NCI-H2029 (cell line): ENCODE results near the gene FAM221B.
A peak's percentile ranks its signal among the peaks of the same experiment; 100 is the strongest.

Experiments used
- DNase-seq: peaks from one replicate; lab custom pipeline; 2025; lab: John Stamatoyannopoulos, UW

The FAM221B gene, protein sequence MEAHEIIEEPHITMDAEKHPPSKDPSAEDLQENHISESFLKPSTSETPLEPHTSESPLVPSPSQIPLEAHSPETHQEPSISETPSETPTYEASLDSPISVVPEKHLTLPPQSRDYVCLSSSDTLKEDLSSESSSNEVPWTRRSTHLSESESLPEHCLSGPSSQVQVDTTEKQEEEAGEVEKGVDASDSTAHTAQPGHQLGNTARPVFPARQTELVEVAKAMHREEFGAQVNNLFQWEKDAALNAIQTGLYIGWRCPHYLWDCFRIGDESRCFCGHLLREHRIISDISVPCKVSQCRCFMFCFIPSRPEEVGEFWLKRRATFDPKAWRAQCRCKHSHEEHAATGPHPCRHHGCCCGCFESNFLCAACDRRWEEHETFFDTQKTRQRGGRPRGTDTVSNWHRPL

GRCh38 chr9:35828716-35829083 is at the start of gene FAM221B:
Gene FAM221B, minus strand, starts transcription at chr9:35828732. Its CDS starts 2,571 bp downstream, at chr9:35826161.
- DNase-seq = no peak

GRCh38 chr9:35872505-35872904 is 44.0 kb upstream of the FAM221B start:
- no peak for DNase-seq

- peak; percentile 64 for DNase-seq
Measured at GRCh38 chr9:35871545-35871944, 43.0 kb upstream of the FAM221B start.

DNA sequence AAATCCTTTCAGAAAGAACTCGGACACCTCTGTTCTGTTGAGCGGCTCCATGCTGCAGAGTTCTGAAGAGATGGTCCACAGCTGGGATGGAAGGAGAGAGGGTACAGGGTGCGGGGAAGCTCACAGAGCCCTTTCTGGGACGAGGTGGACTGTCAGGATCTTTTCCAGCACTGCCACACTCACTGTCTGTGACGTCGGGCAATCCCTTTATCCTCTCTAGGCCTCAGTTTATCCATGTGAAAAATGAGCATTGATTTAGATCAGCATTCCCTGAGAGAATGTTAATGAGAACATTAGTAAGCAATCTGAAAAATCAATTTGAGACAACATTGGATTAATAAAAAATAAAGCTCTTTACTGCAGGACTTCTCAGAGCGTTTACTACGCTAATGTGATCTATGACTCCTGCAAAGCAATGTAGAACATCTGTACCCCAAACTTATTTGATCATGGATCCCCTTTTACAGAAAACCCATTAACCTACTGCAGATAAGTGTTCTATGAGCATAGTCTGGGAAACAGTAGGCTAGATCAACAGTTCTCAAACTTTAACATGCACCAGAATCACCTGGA is 41.9 kb upstream of the FAM221B start, which contains the start of gene OR13J1:
OR13J1 (minus strand) TSS at position 51 of the 573 bp plus-strand sequence; CDS start at position 51, 0 bp downstream.
- no peak for DNase-seq

DNA sequence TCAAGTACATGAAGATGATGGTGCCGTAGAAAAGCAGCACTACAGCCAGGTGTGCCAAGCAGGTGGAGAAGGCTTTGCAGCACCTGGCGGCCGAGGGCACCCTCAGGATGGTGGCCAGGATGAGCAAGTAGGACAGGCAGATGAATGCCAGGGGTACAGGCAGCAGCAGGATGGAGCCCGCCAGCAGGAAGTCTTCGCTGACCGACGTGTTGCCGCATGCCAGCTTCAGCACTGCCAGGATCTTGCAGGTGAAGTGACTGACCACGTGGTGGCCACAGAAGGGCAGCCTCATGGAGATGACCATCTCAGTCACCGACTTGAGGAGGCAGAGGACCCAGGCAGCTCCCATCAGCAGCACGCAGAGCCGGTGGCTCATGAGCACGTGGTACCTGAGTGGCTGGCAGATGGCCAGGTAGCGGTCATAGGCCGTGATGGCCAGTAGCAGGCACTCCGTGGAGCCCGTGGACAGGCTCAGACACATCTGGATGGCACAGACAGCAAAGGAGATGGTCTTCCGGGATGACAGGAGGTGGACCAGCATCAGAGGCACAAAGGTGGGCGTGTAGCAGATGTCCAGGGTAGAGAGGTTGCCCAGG is 41.2 kb upstream of the FAM221B start:
- no peak for DNase-seq

- DNase-seq = no peak
Measured at GRCh38 chr9:35868933-35869332, 40.4 kb upstream of the FAM221B start.

GRCh38 chr9:35867538-35867937 is 39.0 kb upstream of the FAM221B start:
- DNase-seq = no peak

DNA sequence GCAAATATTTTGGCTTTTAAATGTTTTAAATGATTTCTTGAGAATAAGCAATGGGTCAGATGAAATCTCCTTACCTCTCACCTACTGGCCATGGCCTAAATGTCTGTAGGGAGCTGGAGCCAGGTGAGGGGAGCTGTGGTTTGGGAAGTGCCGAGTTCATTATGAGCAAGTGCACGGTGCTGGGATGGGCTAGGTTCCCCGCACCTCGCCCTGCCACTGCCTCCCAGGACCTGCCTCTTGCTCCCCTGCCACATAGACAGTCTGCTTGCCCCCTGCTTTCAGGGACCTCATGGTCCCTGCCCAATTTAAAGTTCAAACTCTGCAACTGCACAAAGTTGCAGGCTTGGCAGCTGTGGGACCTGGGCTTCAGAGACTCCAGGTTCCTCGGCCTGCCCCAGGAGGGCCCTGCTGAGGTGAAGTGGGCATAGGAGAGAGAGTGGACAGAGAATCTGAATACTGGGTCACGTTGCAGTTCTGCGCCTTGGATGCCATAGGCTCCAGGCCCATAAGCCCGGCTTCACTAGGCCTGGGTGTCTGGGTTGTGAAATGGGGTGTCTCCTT is 36.2 kb upstream of the FAM221B start:
- DNase-seq = no peak

DNA sequence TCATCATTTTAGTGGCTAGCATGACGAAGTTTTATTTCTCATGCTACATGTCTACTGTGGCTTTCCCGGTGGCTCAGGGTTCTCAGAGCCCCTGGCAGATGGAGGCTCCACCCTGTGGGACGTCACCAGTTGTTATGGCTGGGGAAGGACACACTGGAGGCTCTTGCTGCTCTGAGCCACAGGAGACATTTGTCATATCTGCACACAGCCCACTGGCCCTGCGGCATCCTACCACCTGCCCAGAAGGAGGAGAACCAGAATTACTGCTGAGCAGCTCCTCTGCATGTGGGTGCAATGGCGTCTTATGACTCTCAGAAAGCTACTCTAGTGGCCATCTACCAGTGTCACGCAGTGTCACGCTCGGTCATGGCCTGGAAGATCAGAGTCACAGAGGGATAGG is 35.1 kb upstream of the FAM221B start:
- no peak for DNase-seq

- DNase-seq = no peak
Measured at GRCh38 chr9:35862328-35862727, 33.8 kb upstream of the FAM221B start.

DNA sequence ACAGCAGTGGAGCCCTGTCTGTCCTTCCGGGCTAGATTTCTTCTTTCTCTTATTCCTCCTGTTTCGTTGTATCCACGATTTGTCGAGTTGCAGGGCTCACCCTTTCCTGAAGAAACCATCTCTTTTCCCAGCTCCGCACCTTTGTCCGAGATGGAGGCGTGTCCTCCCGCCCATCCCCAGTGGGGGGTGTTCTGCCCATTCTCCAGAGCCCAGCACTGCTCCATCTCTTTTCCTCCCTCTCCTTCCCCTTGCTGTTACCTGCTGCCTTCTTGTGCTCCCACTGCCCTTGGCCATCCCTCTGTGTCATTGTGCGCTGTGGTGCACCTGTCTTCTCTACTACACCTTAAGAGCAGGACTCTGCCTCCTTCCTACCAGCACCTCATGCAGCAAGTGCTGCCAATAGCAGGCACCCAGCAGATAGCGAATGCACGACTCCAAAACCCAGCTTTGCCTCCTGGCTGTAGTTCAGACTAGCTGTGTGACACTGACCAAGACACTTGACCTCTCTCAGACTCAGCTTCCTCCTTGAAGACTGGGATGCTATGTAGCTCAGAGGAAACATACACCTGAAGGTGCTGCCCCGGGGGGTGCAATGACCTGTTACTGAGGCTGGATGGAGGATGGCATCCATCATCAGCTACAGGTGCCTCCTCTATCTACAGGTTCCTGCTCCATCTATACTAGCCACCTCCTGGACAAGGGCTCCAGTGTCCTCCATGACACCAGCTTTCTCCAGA is 32.8 kb upstream of the FAM221B start:
- DNase-seq = no peak

- DNase-seq = no peak
Measured at GRCh38 chr9:35859990-35860339, 31.4 kb upstream of the FAM221B start.

DNA sequence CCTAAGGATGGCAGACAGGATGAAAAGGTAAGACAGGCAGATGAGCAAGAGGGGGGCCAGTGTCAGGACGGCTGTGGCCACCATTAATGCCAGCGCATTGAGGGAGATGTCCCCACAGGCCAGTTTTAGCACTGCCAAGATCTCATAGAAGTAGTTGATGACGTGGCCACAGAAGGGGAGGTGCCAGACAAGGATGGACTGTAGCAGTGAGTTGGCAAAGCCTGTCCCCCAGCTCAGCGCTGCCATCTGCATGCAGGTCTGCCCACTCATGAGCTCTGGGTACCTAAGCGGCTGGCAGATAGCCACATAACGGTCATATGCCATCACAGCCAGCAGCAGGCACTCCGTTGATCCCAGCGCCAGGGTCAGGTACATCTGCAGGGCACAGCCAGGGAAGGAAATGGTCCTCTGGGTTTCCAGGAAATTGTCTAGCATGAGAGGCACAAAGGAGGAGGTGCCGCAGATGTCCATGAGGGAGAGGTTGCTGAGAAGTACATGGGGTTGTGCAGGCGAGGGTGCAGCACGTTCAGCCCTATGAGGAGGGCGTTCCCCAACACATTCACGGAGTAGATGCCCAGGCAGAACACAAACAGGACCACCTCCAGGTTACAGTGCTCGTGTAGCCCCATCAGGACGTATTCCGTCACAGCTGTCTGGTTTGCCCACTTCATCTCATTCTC is 30.9 kb upstream of the FAM221B start:
- peak; percentile 54 for DNase-seq

- no peak for DNase-seq
Measured at GRCh38 chr9:35858458-35858857, 29.9 kb upstream of the FAM221B start.

DNA sequence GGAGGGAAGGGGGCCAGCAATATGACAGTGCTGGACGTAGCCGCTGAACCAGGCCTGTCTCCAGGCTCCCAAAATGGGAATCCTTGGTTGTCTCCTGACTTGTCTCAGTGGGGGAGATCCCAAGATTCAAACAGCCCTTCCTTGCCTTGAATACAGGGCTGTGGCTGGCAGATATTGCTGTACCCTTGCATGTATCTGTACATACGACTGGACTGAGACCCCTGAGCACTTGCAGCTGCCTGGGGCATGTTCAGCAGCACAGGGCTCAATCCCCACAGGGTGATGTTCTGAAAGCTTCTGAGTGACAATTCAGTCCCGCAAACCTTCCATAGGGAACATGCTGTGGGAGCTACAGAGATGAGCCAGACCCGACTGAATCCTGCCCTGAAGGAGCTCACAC is 28.4 kb upstream of the FAM221B start:
- no peak for DNase-seq

- no peak for DNase-seq
Measured at GRCh38 chr9:35856206-35856605, 27.7 kb upstream of the FAM221B start.

GRCh38 chr9:35854091-35854762 is 25.7 kb upstream of the FAM221B start:
- no peak for DNase-seq

DNA sequence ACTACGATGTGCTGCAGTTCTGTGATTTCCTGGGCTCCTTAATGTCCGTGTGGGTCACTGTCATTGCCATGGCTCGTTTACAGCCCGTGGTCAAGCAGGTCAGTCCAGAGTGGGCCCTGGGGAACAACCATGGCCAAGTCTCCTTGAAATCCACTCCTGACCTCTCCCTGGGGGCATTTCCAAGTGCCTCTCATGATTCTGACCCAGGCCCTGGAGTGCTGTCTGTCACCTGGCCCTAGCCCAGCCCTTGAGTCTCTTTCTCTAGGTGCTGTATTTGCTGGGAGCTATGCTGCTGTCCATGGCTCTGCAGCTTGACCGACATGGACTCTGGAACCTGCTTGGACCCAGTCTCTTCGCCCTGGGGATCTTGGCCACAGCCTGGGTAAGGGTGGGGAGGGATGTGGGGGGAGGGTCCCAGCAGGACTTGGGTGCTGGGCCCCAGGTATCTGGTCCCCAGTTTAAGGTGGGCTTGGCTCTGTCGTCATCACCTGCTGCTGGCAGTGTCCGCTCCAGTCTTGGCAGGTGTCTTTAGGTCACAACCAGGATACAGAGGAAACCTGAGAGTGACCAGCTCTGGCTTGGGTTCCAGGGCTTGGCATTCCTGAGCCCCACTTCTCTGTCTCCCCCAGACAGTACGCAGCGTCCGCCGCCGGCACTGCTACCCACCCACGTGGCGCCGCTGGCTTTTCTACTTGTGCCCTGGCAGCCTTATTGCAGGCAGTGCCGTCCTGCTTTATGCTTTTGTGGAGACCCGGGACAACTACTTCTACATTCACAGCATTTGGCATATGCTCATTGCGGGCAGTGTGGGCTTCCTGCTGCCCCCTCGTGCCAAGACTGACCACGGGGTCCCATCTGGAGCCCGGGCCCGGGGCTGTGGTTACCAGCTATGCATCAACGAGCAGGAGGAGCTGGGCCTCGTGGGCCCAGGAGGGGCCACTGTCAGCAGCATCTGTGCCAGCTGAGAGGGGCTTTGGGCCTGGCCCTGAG is 24.6 kb upstream of the FAM221B start:
- no peak for DNase-seq

DNA sequence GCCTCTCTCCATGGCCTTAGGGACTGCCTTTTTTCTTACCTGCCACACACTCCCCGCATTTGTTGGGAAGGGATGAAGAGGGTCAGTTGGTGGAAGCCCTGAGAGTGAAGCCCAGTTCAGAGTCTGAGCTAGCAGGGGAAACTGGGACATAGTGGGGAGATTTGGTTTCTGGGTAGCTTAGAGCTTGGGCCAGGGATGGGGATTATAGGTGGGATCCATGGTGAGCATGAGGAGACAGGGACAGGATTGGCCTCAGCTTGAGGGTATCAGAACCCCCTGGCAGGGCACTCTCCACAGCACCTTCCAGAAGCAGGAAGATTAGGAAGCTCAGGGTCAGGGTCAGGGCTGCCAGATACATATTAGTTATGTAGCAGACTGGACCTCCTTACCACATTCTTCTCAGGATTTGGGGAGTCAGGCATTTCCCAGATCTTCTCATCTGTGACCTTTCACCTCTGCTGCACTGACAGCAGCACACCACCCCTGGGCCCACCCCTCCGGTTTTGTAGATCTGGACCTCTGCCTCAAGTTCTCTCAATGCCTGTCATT is 23.8 kb upstream of the FAM221B start:
- DNase-seq = no peak
